Keratinocyte (primary cell): ENCODE measurements around the gene CYP1A1. TPM values are rescaled to one million over a fixed set of nuclear protein-coding genes. Genes with fewer than 3 reads are reported as not detected.

Experiments
- DNase-seq: peaks from one replicate; pipeline ENCODE4 v3.0.0-alpha.2; 2011; ENCODE audit warnings: low read depth, missing footprints, low spot score
- FAIRE-seq: peaks from 2 replicates; lab custom pipeline; 2011; peaks lifted over from hg19 to GRCh38; lab: Jason Lieb, UNC
- H2AFZ ChIP-seq: 2 replicates; pipeline ENCODE4 v1.6.0; 2012; ENCODE audit warnings: low read length, control low read depth, inconsistent platforms; ENCODE audit not compliant: control insufficient read depth
- H3K27ac ChIP-seq: 2 replicates; pipeline ENCODE4 v1.5.1; 2011; ENCODE audit warnings: low read length; ENCODE audit not compliant: control insufficient read depth, insufficient read depth
- H3K27me3 ChIP-seq: 3 replicates; pipeline ENCODE4 v1.6.0; 2011; ENCODE audit warnings: low read length; ENCODE audit not compliant: control insufficient read depth, insufficient read depth; ENCODE audit errors: extremely low read depth
- H3K36me3 ChIP-seq, 2 experiments: 2 replicates in 1 of 2; 3 replicates in 1 of 2; pipeline ENCODE4 v1.5.1; 2011; ENCODE audit warnings: low read length in 2 of 2, mild to moderate bottlenecking in 1 of 2; ENCODE audit not compliant: control insufficient read depth in 2 of 2, insufficient read depth in 2 of 2; ENCODE audit errors: extremely low read depth in 1 of 2
- H3K4me1 ChIP-seq: 3 replicates; pipeline ENCODE4 v1.5.1; 2011; ENCODE audit warnings: low read length; ENCODE audit not compliant: control insufficient read depth, insufficient read depth; ENCODE audit errors: extremely low read depth
- H3K4me2 ChIP-seq: 3 replicates; pipeline ENCODE4 v1.6.0; 2011; ENCODE audit warnings: low read depth, low read length; ENCODE audit not compliant: control insufficient read depth, insufficient read depth; ENCODE audit errors: extremely low read depth
- H3K4me3 ChIP-seq, 3 experiments: fragments of 200-600 bp in 1 of 3; sonication (generic) in 1 of 3; 2 replicates in 2 of 3; 3 replicates in 1 of 3; pipeline ENCODE4 v1.5.1; 2011 to 2016; ENCODE audit warnings: low read length in 3 of 3, mild to moderate bottlenecking in 3 of 3, control low read depth in 2 of 3, inconsistent platforms in 1 of 3, low read depth in 1 of 3, mixed read lengths in 1 of 3, mixed run types in 1 of 3, moderate library complexity in 1 of 3; ENCODE audit not compliant: control insufficient read depth in 2 of 3, insufficient read depth in 2 of 3; ENCODE audit errors: extremely low read depth in 1 of 3
- H3K79me2 ChIP-seq: 2 replicates; pipeline ENCODE4 v1.6.0; 2012; ENCODE audit warnings: low read length; ENCODE audit not compliant: control insufficient read depth, insufficient read depth
- H3K9ac ChIP-seq: 3 replicates; pipeline ENCODE4 v1.6.0; 2011; ENCODE audit warnings: low read length; ENCODE audit not compliant: control insufficient read depth, insufficient read depth; ENCODE audit errors: extremely low read depth
- H3K9me1 ChIP-seq: 3 replicates; pipeline ENCODE4 v1.6.0; 2011; ENCODE audit warnings: low read length; ENCODE audit not compliant: control insufficient read depth, insufficient read depth; ENCODE audit errors: extremely low read depth
- H3K9me3 ChIP-seq: 2 replicates; pipeline ENCODE4 v1.5.1; 2012; ENCODE audit warnings: low read depth, low read length; ENCODE audit not compliant: control insufficient read depth
- H4K20me1 ChIP-seq: 3 replicates; pipeline ENCODE4 v1.6.0; 2011; ENCODE audit warnings: low read length; ENCODE audit not compliant: control insufficient read depth, insufficient read depth; ENCODE audit errors: extremely low read depth
- EZH2 ChIP-seq: IDR thresholded peaks from one replicate; pipeline ENCODE4 v1.6.1; 2012; ENCODE audit warnings: inconsistent platforms, mild to moderate bottlenecking, low read length, moderate library complexity
- dilution Hi-C: fragments of 300-500 bp; cut with MboI; formaldehyde crosslinking; loops from one replicate; pipeline ENCODE4 v1.7.0; 2020; ENCODE audit warnings: low sequenced_read_pairs; ENCODE audit not compliant: extremely low pct_ligation_motif_present
- polyA plus RNA-seq, 5 experiments: library from polyadenylated mRNA; depleted of rRNA in 3 of 5; stranded (reverse) in 3 of 5; stranded (forward) in 1 of 5; unstranded in 1 of 5; fragments of >200 nt; gene quantifications; 1 replicate in 1 of 5; 2 replicates in 3 of 5; 3 replicates in 1 of 5; pipeline versions ENCODE4 v1.2.1 to v1.2.3, GENCODE V29; 2011 to 2012; ENCODE audit warnings: missing spikeins in 2 of 5, low read depth in 1 of 5, low replicate concordance in 1 of 5
- TF ChIP-seq, protein P1 (sequence below), 3 experiments: IDR thresholded peaks in 1 of 3; conservative IDR thresholded peaks in 1 of 3; optimal IDR thresholded peaks in 1 of 3; 2 replicates in 2 of 3; 3 replicates in 1 of 3; pipeline versions ENCODE3 to v1.5.1; 2011; ENCODE audit warnings: low read length in 3 of 3, mild to moderate bottlenecking in 3 of 3, moderate library complexity in 2 of 3, control low read depth in 1 of 3, inconsistent platforms in 1 of 3; ENCODE audit not compliant: insufficient read depth in 2 of 3; ENCODE audit errors: extremely low read depth in 1 of 3

The CYP1A1 gene
- polyA plus RNA-seq, 1 donor (not counting 4 experiments of a cell fraction or from before 2014, with no cell fraction given), result 4.8 TPM

DNA sequence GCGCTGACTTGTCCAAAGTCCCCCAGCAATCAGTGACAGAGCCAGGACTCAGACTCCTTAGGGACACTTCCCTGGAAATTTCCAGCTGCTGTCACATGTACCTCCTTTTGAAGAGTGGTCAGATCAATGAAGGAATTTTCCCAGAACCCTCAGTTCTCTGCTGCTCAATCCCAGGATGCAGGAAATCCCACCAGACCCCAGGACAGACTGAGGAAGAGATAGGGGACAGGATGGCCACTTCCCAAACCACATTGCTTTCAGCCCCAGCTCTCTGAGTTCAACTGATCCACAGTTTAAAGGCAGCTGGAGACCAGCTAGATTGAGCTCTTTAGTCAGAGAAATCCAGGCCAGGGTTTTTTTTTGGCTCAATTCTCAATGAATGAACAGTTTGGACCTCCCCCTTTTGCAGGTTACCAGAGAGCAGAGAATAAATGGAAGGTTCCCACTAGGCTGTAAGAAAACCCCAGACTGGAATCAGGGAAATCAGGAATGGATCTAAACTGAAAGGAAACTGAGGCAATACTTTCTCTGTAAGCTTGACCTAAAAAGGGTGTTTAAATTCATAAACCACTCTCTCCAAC, 1.5 kb downstream of the CYP1A1 start:
- dilution Hi-C loops, result no loop called here
- Histone ChIP-seq H3K9ac (no peak overlapping the region), H3K27me3 (peaks cover 11% of the 10 kb centered on the region), H2AFZ (no peak overlapping the region), H3K9me1 (no peaks in the 10 kb centered on the region), H3K36me3 (no peaks in the 10 kb centered on the region), H3K79me2 (no peaks in the 10 kb centered on the region), H3K4me2 (no peak overlapping the region), H4K20me1 (no peaks in the 10 kb centered on the region), H3K4me1 (peaks cover 5% of the 10 kb centered on the region), H3K4me3 (no peak overlapping the region), H3K9me3 (no peaks in the 10 kb centered on the region), H3K27ac (no peak overlapping the region)
- TF ChIP-seq, protein P1, sequence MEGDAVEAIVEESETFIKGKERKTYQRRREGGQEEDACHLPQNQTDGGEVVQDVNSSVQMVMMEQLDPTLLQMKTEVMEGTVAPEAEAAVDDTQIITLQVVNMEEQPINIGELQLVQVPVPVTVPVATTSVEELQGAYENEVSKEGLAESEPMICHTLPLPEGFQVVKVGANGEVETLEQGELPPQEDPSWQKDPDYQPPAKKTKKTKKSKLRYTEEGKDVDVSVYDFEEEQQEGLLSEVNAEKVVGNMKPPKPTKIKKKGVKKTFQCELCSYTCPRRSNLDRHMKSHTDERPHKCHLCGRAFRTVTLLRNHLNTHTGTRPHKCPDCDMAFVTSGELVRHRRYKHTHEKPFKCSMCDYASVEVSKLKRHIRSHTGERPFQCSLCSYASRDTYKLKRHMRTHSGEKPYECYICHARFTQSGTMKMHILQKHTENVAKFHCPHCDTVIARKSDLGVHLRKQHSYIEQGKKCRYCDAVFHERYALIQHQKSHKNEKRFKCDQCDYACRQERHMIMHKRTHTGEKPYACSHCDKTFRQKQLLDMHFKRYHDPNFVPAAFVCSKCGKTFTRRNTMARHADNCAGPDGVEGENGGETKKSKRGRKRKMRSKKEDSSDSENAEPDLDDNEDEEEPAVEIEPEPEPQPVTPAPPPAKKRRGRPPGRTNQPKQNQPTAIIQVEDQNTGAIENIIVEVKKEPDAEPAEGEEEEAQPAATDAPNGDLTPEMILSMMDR (optimal IDR thresholded peaks at IDR 0.05 in 1 of 3, IDR thresholded peaks at IDR 0.05 in 1 of 3, conservative IDR thresholded peaks at IDR 0.05 in 1 of 3; ENCODE audit: extremely low read depth in 1 of 3, insufficient read depth in 2 of 3, low read length in 3 of 3), result no peak
- TF ChIP-seq EZH2, result no peak
- FAIRE-seq, result peak; percentile 23
- DNase-seq, result no peak

DNA sequence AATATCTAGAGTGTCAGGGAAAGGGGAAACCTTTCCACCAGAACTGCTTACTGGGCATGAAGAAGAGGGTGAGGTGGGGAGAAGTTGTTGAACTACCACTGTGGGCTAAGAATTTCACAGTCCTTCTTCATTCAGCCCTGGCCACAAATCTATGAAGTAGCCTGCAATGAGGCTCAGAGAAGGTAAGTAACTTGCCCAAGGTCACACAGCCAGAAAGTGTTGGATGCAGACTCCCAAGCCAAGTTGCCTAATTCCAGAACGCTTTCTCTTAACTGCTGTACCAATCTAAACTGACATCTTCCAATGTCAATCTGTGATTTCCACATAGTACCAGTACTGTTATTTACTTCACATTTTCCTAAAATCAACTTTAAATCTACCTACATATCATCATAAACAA, 2.1 kb downstream of the CYP1A1 start:
- Histone ChIP-seq H3K9me1 (no peaks in the 10 kb centered on the region), H3K27ac (no peak overlapping the region), H2AFZ (no peak overlapping the region), H3K27me3 (peaks cover 11% of the 10 kb centered on the region), H3K4me2 (no peak overlapping the region), H3K9me3 (no peaks in the 10 kb centered on the region), H3K4me1 (peaks cover 5% of the 10 kb centered on the region), H3K4me3 (no peak overlapping the region), H3K36me3 (no peaks in the 10 kb centered on the region), H3K79me2 (no peaks in the 10 kb centered on the region), H4K20me1 (no peaks in the 10 kb centered on the region), H3K9ac (no peak overlapping the region)
- dilution Hi-C loops, result no loop called here
- FAIRE-seq, result no peak
- TF ChIP-seq EZH2, result no peak
- TF ChIP-seq, protein P1 (optimal IDR thresholded peaks at IDR 0.05 in 1 of 3, IDR thresholded peaks at IDR 0.05 in 1 of 3, conservative IDR thresholded peaks at IDR 0.05 in 1 of 3; ENCODE audit: extremely low read depth in 1 of 3, insufficient read depth in 2 of 3, low read length in 3 of 3), result no peak
- DNase-seq, result no peak
